ENCODE results near the gene CCT2. TPM values are rescaled to one million over a fixed set of nuclear protein-coding genes. Genes with fewer than 3 reads are reported as not detected.
A peak's percentile ranks its signal among the peaks of the same experiment; 100 is the strongest.

CCT2 gene
- total RNA-seq, 2 donors from 2014 or later = 71.4 to 104 TPM

- Histone ChIP-seq H3K4me1 (peaks cover 0 to 6% of the 10 kb centered on the region in 2 donors), H3K36me3 (no peaks in the 10 kb centered on the region), H3K27ac (no peak overlapping the region), H3K4me3 (no peak overlapping the region), H3K27me3 (no peaks in the 10 kb centered on the region), H3K9me3 (no peaks in the 10 kb centered on the region)
- DNase-seq (ENCODE audit: low spot score) = no peak
- TF ChIP-seq CTCF (IDR thresholded peaks at IDR 0.05) = no peak
These were observed 59.3 kb downstream of the CCT2 start for GRCh38 chr12:69644511-69644910.

- H3K27ac ChIP-seq = no peak overlapping the region
- no peaks in the 10 kb centered on the region for H3K27me3 ChIP-seq
- no peak for DNase-seq (ENCODE audit: low spot score)
- no peaks in the 10 kb centered on the region for H3K36me3 ChIP-seq
- no peak for TF ChIP-seq CTCF (IDR thresholded peaks at IDR 0.05)
- peaks cover 0 to 6% of the 10 kb centered on the region in 2 donors for H3K4me1 ChIP-seq
- no peak overlapping the region for H3K4me3 ChIP-seq
- H3K9me3 ChIP-seq = no peaks in the 10 kb centered on the region
These were observed 59.8 kb downstream of the CCT2 start for GRCh38 chr12:69645031-69645430.

GRCh38 chr12:69647178-69647577, 61.9 kb downstream of the CCT2 start:
- no peak overlapping the region for H3K27ac ChIP-seq
- peaks cover 0 to 2% of the 10 kb centered on the region in 2 donors for H3K4me1 ChIP-seq
- H3K4me3 ChIP-seq = no peak overlapping the region
- no peaks in the 10 kb centered on the region for H3K36me3 ChIP-seq
- no peaks in the 10 kb centered on the region for H3K27me3 ChIP-seq
- no peak for DNase-seq (ENCODE audit: low spot score)
- H3K9me3 ChIP-seq = no peaks in the 10 kb centered on the region
- TF ChIP-seq CTCF (IDR thresholded peaks at IDR 0.05) = no peak

- H3K4me1 ChIP-seq = no peaks in the 10 kb centered on the region
- H3K36me3 ChIP-seq = no peaks in the 10 kb centered on the region
- no peaks in the 10 kb centered on the region for H3K9me3 ChIP-seq
- TF ChIP-seq CTCF (IDR thresholded peaks at IDR 0.05) = no peak
- H3K27me3 ChIP-seq = no peaks in the 10 kb centered on the region
- H3K27ac ChIP-seq = no peak overlapping the region
- no peak for DNase-seq (ENCODE audit: low spot score)
- no peak overlapping the region for H3K4me3 ChIP-seq
These were observed 63.2 kb downstream of the CCT2 start for GRCh38 chr12:69648476-69648875.

- no peak for TF ChIP-seq CTCF (IDR thresholded peaks at IDR 0.05)
- no peak overlapping the region for H3K4me3 ChIP-seq
- no peaks in the 10 kb centered on the region for H3K36me3 ChIP-seq
- H3K9me3 ChIP-seq = no peaks in the 10 kb centered on the region
- DNase-seq (ENCODE audit: low spot score) = no peak
- no peaks in the 10 kb centered on the region for H3K27me3 ChIP-seq
- peak overlapping the region in 1 of 2 donors; percentile 72 for H3K27ac ChIP-seq
- no peaks in the 10 kb centered on the region for H3K4me1 ChIP-seq
These were observed 64.3 kb downstream of the CCT2 start for GRCh38 chr12:69649529-69649928.

Small RNA genes lying within 50 kb of the gene (microRNA-seq; reads per million reads assigned to microRNA genes)
- gene MIR3913-1 (ENCODE audit: borderline number of aligned reads in 2 of 2, borderline replicate concordance in 1 of 2) (0 reads per million in 2 donors), gene MIR3913-2 (ENCODE audit: borderline number of aligned reads in 2 of 2, borderline replicate concordance in 1 of 2) (0 reads per million in 2 donors)

Other genes with a start within 250 kb of the CCT2 start
- gene LYZ, start 237.1 kb upstream of the CCT2 start, total RNA-seq = 10 to 100 TPM; 10.8 to 35.4 TPM
- 10 to 100 TPM in 1 of 2 donors, 1 to 10 TPM in 1; 8.5 to 12.9 TPM for gene YEATS4, start 225.7 kb upstream of the CCT2 start, total RNA-seq
- 10 to 100 TPM; 25.9 to 32.5 TPM for gene FRS2, start 115.1 kb upstream of the CCT2 start, total RNA-seq
- 10 to 100 TPM in 1 of 2 donors, 1 to 10 TPM in 1; 3.1 to 32.4 TPM for gene LRRC10, start 25.4 kb downstream of the CCT2 start, total RNA-seq
- 1 to 10 TPM in 1 of 2 donors, not detected in 1; 1.4 TPM for gene BEST3, start 113.8 kb downstream of the CCT2 start, total RNA-seq
- 10 to 100 TPM; 27.2 to 37.1 TPM for gene RAB3IP, start 153.4 kb downstream of the CCT2 start, total RNA-seq
- gene MYRFL, start 239.8 kb downstream of the CCT2 start, total RNA-seq = not detected

Measured in right atrium auricular region (tissue), 2 donors.